ENCODE results near the gene PTPRN. TPM values are rescaled to one million over a fixed set of nuclear protein-coding genes. Genes with fewer than 3 reads are reported as not detected.
A peak's percentile ranks its signal among the peaks of the same experiment; 100 is the strongest.
"Not testable (repeated sequence)": the region's sequence is repeated elsewhere in the genome, so short reads cannot be mapped to it uniquely, and the experiment has no call there.

The PTPRN gene
- polyA plus RNA-seq, 1 donor, result 0.13 TPM

DNA sequence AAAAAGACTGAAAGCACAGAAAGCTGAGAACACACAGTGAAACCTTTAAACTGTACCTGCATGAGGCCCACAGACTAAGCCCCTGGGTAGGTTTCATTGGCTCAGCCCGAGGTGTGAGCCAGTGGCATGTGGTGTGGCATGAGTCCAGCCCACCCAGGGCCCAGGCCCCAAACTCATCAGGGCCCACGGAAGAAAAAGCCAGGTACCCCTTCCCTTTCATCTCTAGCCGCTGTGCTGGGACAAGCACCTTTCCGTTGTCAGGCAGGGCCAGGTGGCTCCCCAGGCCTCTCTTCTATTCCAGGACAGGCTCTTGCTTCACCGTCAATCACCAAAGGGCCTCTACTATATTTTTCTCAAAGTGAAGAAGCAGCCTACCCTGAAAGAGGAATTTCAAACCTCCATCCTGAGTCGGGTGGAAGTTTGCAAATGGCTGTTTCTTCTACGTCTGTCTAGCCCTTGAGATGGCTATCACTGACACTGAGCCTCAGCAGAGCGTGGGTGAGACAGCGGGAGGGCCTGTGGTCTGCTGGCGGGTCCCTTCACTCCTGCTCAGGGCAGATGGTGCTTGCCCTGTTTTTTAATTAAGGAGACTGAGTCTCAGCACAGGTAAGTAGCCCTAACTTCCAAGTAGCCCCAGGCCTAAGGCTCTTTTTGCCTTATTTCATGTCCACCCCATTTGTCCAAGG lies 21.5 kb downstream of the PTPRN start:
- no peak for DNase-seq (ENCODE audit: low read depth)

DNA sequence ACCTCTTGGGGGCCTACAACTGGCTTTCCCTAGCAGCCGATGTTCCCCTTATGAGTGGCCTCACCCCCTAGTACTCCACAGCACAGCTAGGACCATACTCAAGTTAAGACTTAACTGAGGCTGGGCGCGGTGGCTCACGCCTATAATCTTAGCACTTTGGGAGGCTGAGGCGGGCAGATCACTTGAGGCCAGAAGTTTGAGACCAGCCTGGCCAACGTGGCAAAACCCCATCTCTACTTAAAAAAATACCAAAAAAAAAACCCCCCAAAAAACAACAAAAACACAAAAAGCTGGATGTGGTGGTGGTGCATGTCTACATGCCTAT lies 22.1 kb downstream of the PTPRN start:
- not testable (repeated sequence) for DNase-seq (ENCODE audit: low read depth)

DNA sequence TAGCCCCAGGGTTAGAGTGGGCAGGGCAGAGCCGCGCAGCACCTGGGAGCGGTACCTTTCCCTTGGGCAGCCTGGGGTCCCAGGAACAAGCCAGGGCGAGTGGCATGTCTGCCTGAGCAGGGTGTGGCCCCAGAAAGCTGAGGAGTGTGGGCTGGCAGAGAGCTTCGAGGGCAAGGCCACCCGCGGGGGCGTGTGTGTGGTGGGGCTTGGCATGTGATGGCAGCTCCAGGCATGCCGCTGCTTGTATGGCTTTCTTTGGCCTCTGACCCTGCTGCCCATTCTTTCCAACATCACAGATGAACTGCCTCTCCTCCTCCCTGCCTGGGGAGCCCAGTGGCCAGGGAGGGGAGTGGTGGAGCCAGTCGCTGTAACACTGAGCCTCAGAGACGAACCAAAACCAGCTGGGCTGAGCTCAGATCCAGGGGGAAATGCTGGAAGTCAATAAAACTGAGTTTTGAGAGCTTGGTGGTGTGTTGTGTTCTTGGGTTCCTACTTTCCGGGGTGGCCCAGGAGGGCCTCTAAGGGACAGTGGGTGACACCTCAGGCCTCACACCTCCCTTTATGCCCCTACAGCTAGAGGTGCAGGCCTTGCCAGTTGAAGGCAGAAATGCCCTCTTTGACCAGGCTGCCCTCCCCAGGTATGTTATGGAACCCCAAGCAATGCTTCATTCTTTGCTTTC lies 22.6 kb downstream of the PTPRN start:
- no peak for DNase-seq (ENCODE audit: low read depth)

DNA sequence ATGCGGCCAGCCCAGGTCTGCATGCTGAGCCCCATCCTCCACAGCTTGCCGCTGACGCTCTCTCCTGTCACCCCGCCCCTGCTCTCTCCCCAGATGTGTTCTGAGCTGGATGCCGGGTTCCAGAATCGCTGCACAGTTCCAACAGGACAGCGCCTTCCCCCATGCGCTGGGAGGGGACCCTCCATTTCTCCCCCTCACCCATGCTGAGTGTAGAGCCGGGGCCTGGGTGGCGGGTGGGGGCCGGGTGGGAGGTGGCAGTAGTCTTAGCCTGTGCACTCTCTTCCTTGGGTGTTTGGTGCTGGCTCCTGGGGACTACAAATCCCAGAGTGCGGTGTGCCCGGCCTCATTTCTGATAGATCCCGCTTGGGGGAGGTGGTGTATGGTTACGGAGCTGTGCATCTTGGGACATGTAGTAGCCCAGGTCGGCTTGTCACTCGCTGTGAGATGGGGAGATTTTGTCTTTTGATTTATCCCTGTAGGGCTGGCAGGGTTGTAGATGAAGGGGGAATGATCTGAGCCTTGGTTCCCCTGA lies 23.2 kb downstream of the PTPRN start:
- DNase-seq (ENCODE audit: low read depth), result no peak

DNA sequence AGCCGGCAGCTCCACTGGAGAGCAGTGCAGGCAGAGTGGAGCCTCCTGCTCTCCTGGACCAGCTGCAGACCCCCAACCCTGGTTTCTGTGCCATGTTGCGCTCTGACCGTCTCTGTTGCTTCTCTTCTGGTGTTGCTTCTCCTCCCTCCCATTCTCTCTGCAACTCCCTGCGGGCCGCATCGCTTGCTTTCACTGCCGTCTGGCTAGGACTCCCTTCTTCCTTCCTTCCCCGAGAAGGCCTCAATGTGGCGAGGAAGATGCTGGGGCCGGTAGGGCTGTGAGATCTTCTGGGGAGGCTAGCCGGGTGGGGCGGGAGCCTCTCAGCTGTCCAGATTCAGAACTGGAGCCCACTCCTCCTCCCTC lies 23.8 kb downstream of the PTPRN start:
- DNase-seq (ENCODE audit: low read depth), result no peak

DNA sequence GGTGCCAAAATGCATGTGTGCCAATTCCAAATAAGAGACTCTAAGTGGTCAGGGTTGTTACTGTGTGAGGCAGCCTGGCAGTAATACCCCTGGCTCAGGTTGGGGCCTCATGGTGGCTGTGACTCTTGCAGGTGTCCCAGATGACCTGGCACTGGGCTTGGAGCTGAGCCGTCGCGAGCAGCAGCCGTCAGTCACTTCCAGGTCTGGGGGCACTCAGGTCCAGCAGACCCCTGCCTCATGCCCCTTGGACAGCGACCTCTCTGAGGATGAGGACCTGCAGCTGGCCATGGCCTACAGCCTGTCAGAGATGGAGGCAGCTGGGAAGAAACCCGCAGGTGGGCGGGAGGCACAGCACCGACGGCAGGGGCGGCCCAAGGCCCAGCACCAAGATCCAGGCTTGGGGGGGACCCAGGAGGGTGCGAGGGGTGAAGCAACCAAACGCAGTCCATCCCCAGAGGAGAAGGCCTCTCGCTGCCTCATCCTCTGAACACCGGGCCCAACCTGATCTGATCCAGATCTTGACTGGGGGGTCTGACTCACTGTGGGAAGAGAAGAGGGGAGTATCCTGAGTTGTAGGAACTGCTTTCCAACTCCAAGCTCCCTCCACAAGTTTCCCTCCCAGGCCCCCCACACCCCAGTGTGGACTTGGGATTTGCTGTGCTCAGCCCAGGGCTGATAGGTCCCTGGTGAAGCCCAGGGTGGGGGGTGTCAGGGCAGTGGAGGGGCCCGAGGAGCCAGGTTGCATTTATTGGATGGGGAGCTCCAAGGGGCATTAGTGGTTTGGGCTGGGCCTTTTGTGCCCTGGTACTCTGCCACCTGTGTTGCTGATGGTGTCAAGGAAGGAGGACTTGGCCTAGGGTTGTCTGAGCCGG lies 24.5 kb downstream of the PTPRN start:
- no peak for DNase-seq (ENCODE audit: low read depth)

DNA sequence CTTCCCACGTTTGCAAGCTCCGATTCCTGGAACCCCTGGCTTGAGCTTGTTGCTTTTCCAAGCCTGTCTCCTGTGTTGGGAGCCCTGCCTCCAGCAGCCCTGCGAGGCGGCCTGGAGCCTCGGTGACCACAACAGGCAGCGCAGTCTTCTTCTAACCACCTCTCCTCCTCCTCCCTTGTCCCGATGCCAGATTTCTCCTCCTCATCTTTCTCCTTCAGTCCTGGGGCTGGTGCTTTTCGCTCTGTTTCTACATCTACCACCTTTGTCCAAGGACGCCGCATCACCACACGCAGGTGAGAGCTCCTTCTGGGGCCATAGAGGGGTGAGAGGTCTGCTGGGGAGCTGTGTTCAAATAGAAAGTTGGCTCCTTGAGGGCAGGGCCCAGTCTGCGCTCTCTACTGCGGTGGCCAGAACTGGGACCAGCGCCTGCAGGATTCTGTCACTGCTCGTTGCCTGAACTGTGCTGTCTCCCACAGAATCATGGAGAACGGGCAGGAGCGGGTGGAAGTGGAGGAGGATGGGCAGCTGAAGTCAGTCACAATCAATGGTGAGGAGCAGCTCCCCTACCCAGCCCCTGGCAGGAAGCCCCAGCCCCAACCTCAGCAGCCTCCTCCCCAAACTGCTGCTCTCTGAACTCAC lies 26.1 kb downstream of the PTPRN start:
- no peak for DNase-seq (ENCODE audit: low read depth)

DNA sequence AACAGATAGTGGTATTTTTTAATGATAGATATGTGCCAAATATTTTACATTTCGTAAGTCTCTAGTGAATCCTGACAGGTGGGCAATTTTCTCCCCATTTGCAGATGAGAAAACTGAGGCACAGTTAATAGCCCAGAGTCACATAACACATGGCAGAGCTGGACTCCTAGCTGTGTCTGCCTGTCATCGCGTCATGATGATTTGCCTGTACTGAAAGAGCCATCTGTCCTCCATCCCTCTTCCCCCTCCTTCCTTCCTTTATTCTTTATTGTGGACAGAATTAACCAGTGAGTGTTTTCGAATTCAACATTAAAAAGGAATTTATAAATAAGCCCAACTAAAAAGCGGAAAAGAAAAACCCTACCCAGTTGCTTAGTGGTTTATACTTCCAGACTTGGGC lies 26.8 kb downstream of the PTPRN start:
- no peak for DNase-seq (ENCODE audit: low read depth)

DNA sequence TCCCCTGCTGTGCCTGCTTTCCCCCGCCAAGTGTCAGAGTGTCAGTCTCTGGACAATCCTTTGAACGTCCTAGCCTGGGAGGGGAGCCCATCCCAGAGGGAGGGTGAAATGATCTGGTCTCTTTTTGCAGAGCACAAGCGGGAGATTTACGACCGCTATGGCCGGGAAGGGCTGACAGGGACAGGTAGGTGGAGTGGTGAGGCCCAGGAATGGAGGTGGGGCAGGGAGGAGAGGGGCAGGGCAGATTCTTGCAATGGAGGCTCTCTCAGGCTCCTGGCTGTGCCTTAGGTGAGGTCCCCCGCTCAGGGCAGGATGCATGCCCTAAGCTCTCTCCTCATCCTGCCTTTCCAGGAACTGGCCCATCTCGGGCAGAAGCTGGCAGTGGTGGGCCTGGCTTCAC lies 27.6 kb downstream of the PTPRN start:
- no peak for DNase-seq (ENCODE audit: low read depth)

DNA sequence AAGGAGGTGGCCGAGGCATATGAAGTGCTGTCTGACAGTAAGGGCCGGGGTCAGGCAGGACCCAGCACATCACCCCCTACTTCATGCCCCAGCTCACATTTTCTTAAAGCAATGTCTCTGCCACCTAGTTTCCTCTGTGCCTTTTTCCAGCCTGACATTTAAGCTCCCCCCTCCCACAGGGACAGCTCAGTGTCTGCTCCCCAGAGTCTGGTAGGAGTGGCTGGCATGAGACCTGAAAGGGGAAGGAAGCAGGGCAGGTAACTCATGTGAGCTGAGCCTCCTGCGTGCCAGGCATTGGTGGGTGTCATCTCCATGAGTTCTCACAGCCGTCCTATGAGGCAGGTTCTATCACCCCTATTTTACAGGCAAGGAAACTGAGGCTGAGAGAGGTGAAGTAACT lies 28.6 kb downstream of the PTPRN start:
- DNase-seq (ENCODE audit: low read depth), result no peak

DNA sequence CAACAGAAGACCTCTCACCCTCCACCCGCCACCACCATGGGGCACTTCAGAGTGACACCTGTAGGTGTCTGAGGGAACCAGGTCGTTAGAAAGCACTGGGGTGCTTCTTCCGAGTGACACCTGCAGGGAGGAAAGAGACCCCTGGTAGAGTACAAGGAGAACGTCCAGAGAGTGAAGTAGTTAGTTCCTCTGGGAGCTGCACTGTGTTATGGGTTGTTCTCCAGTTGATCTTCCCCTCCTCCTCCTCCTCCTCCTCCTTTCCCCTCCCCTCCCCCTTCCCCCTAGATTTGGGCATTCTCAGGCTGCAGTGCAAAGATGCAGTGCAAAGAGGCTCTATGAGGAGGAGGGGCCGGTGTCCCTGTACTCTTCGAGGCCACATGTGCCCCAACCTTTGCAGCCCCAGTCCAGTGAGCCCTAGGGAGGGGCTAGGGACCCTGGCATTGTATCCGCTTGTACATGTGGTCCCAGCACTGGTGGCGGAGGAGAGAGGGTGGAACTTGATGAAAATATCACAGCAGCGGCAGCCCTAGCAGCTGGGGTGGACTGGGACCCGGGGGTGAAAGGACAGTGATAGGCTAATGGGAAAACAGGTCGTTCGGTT lies 29.2 kb downstream of the PTPRN start:
- DNase-seq (ENCODE audit: low read depth), result no peak

DNA sequence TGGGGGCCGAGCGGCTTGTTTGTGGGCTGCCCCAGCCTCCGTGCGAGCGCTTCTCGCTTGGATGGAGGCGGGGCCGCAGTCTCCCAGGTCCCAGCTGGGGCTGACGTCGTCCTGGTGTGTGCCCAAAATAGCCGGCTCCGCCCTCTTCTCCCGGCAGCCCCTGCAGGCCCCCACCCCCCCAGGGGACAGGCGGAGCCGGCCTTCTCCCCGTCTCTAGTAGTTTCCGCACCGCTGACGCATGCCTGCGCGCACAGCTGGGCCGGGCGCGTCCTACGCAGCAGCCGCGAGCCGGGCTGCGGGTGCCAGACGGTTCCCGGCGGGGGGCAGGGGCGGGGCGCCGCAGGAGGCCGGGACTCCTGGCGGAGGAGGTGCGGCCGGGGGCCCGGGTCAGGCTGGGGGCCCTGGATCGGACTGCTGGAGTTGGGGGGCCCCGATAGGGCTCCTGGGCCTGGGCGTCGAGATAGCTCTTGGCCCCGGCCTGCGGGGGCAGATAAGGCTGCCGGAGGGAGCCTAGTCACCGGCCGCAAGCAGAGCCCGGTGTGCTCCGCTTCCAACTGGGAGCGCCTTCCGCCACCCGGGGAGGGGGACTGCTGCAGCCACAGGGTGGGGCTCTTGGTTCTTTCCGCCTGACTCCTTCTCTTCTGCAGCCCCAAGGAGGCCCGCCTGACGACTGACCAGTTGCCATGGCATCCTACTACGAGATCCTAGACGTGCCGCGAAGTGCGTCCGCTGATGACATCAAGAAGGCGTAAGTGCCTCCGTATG lies 29.9 kb downstream of the PTPRN start, which contains the start of gene DNAJB2:
Gene DNAJB2, plus strand, starts transcription at position 216 of the 765 bp plus-strand sequence. Its CDS starts 468 bp downstream, at position 684.
- peak; percentile 94 for DNase-seq (ENCODE audit: low read depth)

DNA sequence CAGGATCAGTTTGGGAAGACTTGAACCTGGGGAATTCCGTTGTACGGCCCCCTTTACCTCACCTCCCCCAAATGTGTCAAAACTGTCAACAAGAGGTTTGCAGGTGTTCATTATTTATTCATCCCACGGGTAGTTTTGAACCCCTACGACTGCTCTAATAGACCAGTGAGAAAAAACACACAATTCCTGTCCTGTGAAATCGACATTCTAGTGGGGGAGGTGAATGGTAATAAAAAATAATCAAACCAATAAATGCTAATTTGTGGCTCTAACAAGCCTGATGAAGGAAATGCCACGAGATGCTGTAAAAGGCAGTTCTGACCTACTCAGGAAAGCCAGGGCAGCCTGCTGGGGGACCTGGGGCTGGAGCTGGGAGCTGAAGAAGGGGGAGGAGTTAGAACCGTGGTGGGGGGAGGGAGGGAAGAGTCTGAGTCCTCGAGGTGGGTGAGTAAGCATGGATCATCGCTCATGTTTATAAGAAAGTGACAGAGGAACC lies 30.5 kb downstream of the PTPRN start:
- no peak for DNase-seq (ENCODE audit: low read depth)

DNA sequence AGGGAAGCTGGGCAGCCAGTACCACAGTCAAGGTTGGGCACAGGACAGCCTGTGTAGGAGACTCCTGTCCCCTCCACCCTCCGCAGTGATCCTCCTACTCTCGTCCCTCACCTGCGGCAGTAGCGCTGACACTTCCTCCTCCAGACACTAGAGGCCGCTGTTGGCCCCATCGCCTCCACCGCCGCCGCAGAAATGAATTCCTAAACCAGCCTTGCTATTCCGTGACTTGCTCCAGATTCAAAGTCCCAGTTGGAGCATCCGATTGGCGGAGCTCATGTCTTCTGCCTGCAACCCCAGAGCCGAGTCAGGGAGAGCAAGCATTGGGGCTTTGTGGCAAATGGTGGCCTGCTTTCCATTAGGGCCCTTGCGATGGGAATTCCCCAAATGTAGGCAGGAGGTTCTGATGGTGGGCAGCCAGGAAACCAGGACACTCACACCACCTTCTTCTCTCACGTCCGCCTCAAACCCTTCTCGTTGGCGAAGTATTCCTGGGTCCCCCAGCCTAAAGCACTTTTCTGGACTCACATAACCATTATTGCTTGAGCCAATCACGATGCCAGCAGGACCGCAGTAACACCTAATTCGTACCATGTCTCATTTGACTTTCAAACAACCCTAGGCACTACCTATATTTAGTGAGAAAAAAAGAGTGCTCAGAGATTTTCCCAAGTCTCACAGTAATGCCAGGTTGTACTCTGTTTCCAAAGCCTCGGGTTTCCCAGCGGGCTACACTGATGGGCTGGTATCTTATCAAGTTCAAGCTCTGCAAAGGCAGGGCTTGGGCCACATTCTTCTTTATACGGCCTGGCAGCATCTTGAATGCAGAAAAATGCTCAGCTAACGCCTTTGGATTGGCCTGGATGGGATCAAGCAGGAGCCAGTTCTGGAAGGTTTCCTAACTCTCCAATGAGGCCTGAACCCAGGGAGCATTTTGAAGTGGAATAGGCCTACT lies 31.2 kb downstream of the PTPRN start:
- no peak for DNase-seq (ENCODE audit: low read depth)

DNA sequence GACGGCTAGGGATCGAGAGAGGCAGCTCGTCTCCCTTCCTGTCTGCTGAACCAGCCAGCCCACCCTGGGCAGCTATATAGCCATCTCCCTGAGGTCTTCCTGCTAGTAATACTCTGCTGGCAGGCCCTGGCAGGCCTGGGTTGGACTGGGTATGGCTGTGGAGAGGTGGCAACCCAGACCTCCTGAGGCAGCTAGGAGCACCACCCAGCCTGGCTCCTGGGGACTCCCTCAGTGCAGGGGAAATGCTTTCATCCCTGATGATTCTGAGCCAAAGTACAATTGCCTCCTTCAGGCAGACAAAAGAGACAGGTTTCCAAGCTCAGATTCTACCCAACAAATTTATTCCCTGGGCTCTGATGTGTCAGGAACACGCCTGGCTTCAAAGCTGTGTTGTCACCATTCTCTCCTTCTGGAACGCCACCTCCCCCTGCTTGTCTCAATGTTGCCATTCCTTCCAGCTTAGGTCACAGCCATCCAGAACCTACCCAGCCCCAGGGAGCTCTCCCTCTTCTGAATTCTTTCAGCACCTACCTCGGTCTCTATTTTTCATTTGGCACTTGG lies 34.8 kb downstream of the PTPRN start:
- DNase-seq (ENCODE audit: low read depth), result no peak

DNA sequence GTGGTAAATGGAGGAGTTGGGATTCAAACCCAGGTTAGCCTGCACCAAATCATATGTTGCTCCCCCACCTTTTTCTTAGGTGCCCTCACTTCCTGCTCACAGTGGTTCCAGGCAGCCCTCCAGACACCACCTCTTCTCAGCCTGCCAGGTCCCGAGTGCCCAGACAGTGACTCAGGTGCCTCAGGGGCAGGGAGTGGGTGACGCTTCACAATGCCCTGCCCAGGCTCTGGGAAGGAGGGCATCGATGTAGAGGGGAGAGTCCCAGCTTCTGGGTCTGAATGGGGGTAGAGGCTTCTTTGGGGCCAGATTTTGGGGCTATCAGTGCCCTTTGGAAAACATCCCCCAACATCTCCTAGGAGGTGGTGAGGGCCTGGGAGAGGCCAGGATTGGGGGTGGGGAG lies 35.3 kb downstream of the PTPRN start:
- DNase-seq (ENCODE audit: low read depth), result no peak

DNA sequence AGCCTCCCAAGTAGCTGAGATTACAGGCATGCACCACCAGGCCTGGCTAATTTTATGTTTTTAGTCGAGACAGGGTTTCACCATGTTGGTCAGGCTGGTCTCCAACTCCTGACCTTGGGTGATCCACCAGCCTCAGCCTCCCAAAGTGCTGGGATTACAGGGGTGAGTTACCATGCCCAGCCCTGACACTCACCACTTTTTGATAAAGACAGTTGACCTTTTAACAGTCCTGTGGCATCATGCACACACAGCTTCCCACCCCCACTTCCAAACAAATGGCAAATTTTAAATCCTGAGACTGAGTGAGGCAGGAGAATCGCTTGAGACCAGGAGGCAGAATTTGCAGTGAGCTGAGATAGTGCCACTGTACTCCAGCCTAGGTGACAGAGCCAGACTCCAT lies 36.2 kb downstream of the PTPRN start:
- no peak for DNase-seq (ENCODE audit: low read depth)

DNA sequence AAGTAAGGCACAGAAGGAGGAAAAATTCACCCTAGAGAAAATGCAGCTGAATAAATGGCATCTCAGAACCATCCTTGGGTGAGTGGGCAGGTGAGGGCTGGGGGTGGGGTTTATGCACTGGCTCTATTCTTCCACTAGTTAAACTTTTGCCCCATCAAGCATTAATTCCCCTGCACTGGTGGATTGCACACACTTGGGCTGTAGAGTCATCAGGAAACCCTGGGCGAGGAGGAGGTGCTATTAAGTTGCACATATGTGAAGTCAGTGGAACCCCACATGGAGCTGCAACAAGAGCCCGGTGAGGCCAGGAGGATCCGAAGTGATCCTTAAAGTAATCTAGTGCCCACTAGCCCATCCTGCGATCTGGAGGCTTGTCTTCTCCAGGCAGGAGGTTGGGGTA lies 36.8 kb downstream of the PTPRN start:
- DNase-seq (ENCODE audit: low read depth), result no peak

DNA sequence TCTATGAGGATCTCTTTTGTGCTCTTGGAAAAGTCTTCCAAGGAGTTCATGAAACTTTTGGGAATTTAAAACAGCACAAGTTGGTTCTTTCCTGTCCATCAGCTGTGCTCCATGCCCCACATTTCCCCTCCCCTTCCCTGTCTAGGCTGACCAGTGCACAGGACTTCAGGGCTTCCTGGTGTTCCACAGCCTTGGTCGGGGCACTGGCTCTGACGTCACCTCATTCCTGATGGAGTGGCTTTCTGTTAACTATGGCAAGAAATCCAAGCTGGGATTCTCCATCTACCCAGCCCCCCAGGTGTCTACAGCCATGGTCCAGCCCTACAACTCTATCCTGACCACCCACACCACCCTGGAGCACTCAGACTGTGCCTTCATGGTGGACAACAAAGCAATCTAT lies 38.2 kb downstream of the PTPRN start:
- no peak for DNase-seq (ENCODE audit: low read depth)
